Hepatocyte (in vitro differentiated cells): ENCODE data around the gene IRS4.

Source experiments
- CTCF ChIP-seq: fragments of 200-600 bp; sonication (generic); IDR thresholded peaks from 2 replicates; pipeline ENCODE4 v1.5.1; 2016; ENCODE audit warnings: antibody characterized with exemption, mild to moderate bottlenecking; ENCODE audit not compliant: poor library complexity
- EZH2 ChIP-seq: fragments of 200-600 bp; sonication (generic); IDR thresholded peaks from 2 replicates; pipeline ENCODE4 v1.6.1; 2016; ENCODE audit warnings: antibody characterized with exemption, mild to moderate bottlenecking, borderline replicate concordance
- EZH2phosphoT487 ChIP-seq: fragments of 200-600 bp; sonication (generic); IDR thresholded peaks from one replicate; pipeline ENCODE4 v1.6.1; 2018; ENCODE audit warnings: antibody characterized with exemption, mild to moderate bottlenecking, low read depth, moderate library complexity; ENCODE audit not compliant: unreplicated experiment, severe bottlenecking

DNA sequence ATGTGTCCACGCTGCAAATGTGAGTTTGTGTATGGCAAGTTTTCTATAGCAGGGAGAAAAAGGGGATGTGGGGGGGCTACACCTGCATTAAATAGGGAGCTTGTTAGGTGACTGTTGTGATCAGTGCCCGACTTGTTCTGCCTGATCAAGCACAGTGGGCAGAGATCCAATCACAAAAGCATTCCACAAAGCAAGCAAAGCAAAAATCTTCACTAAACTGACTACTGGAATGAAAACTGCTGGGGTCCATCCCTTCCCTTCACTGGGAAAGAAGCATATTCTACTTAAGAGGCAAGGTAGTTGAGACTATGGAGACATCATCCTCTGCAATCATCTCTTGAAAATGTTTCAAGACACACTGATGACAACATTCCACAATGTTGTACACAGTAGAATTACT, 5.2 kb downstream of the IRS4 start:
- no peak for TF ChIP-seq EZH2
- no peak for TF ChIP-seq CTCF
- TF ChIP-seq EZH2phosphoT487 = no peak
